ENCODE measurements around the gene TSPAN18. TPM values are rescaled to one million over a fixed set of nuclear protein-coding genes. Genes with fewer than 3 reads are reported as not detected.
A peak's percentile ranks its signal among the peaks of the same experiment; 100 is the strongest.

TSPAN18 gene
- total RNA-seq, 4 donors from 2014 or later, result 2.6 to 28.9 (median 4.9) TPM

DNA sequence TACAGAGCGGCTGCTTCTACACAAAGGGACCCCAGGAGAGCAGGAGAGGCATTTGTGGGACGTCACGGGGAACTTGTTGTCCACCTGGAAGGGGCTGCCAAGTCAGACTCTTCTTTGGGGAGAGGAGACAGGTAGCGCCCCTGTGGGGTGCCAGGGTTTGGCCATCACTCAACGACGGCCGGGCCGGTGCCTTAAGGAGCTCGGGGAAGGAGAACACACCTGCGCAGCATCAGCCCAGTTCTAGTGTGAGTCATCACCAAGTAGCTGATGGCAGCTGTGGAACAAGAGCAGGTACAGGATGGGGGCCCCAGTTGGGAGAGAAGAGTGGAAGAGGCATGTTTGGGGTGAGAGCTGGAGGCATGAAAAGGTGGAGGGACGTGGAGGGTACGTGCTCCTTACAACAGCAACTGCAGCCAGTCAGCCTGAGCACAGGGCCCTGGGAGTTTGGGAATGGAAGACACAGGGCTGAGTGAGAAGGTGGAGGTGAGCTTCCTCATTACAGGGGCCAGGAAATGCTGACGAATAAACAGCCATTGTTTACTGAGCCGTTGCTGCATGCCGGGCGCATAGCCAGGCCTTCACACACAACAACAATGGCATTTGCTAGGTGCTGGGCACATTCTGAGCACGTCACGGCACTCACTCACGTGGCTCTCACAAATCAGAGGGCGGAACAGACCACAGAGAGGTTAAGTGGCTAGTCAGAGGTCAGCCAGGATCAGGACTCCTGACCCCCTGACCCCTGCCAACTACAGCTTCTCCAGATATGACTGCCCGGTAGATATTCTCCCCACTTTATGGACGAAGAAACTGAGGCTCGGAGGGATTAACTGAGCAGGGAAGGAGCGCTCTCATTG, 253.0 kb downstream of the TSPAN18 start:
- peaks cover 5 to 50% (median 43%) of the 10 kb centered on the region in 4 donors for H3K4me1 ChIP-seq
- 60% methylated on average over 2 to 24 of the region's 24 CpGs for WGBS, 2 donors (ENCODE audit: low coverage in 1 of 2)

DNA sequence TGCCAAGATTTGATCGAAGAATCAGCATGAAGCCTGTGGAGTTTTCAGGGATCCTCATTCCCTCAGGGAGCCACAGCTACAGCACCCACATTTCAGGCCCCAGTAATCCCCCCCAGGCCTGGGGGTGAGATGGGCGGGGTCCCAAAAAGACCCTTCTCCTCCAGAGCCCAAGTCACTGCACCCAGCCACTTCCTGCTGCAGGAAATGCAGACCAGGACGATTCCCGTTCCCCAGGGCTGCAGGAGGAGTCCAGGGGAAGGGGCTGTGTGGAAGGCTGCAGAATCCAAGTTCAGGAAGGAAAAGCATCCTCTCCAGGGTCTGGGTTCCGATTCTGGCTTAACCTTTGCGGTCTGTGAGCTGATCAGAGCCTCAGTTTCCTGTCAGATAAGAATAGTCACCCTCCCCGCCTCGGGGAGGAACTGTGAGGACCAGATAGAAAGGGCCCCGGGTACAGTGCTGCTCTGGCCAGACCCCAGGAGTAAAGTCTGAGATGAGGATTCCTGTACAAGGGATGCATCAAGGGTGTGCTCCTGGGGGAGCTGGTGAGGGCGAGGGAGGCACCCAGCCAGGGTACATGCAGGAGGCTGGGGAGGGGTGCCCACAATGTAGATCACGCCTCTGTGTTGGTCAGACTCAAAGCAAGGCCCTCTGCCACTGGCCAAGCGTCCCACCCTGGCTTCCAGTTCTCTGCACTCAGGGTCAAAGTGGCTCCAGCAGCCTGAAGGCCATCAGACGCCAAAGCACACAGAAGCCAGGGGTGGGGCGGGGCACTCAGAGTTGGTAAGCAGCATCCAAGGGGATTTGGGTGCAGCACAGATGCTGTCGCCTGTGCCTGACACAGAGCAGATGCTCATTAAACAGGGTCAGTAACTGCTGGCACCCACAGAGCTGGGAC, 254.0 kb downstream of the TSPAN18 start:
- Histone ChIP-seq H3K27ac (peak overlapping the region; percentile 86 to 92 (median 88)), H3K4me3 (no peak overlapping the region), H3K36me3 (no peaks in the 10 kb centered on the region), H3K9me3 (no peaks in the 10 kb centered on the region), H3K27me3 (no peaks in the 10 kb centered on the region), H3K4me1 (peaks cover 5 to 50% (median 43%) of the 10 kb centered on the region in 4 donors)
- peak; percentile 40 for DNase-seq
- 60 to 61% methylated on average over 1 to 15 of the region's 15 CpGs for WGBS, 2 donors (ENCODE audit: low coverage in 1 of 2)
- intact Hi-C loops (cut with DNase I; ENCODE audit: low total_unique reads) (no loop called here), in situ Hi-C loops (cut with MboI; ENCODE audit: low pct_ligation_motif_present in 1 of 4, low pct_unique_long_range_greater_than_20kb in 1 of 4, low sequenced_read_pairs in 3 of 4) (no loop called here)
- no peak for TF ChIP-seq POLR2AphosphoS5 (IDR thresholded peaks at IDR 0.05)

More for the DNA sequence above, 253.0 kb downstream of the TSPAN18 start:
- peak; percentile 85 for DNase-seq
- Histone ChIP-seq H3K4me3 (peak overlapping the region in 2 of 4 donors; percentile 21 to 23), H3K9me3 (no peaks in the 10 kb centered on the region), H3K36me3 (no peaks in the 10 kb centered on the region), H3K27me3 (no peaks in the 10 kb centered on the region), H3K27ac (peak overlapping the region; percentile 86 to 92 (median 88))
- intact Hi-C loops (cut with DNase I; ENCODE audit: low total_unique reads), result no loop called here
- in situ Hi-C loops (cut with MboI; ENCODE audit: low pct_ligation_motif_present in 1 of 4, low pct_unique_long_range_greater_than_20kb in 1 of 4, low sequenced_read_pairs in 3 of 4), result no loop called here
- TF ChIP-seq POLR2A (IDR thresholded peaks at IDR 0.05) (peak; percentile 44), POLR2AphosphoS5 (IDR thresholded peaks at IDR 0.05) (peak; percentile 27 to 45 (median 44)), EP300 (IDR thresholded peaks at IDR 0.05; ENCODE audit: low read depth) (no peak)
- TF ChIP-seq, protein P1, sequence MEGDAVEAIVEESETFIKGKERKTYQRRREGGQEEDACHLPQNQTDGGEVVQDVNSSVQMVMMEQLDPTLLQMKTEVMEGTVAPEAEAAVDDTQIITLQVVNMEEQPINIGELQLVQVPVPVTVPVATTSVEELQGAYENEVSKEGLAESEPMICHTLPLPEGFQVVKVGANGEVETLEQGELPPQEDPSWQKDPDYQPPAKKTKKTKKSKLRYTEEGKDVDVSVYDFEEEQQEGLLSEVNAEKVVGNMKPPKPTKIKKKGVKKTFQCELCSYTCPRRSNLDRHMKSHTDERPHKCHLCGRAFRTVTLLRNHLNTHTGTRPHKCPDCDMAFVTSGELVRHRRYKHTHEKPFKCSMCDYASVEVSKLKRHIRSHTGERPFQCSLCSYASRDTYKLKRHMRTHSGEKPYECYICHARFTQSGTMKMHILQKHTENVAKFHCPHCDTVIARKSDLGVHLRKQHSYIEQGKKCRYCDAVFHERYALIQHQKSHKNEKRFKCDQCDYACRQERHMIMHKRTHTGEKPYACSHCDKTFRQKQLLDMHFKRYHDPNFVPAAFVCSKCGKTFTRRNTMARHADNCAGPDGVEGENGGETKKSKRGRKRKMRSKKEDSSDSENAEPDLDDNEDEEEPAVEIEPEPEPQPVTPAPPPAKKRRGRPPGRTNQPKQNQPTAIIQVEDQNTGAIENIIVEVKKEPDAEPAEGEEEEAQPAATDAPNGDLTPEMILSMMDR (IDR thresholded peaks at IDR 0.05), result no peak

Other genes with a start within 250 kb of the TSPAN18 start
- 10 to 100 TPM in 3 of 4 donors, 1 to 10 TPM in 1; 7.9 to 23.1 (median 14.0) TPM for gene CD82, start 161.3 kb upstream of the TSPAN18 start, total RNA-seq
- 10 to 100 TPM; 41.5 to 90.0 (median 56.4) TPM for gene TP53I11, start 223.9 kb downstream of the TSPAN18 start, total RNA-seq

All from transverse colon (tissue), 4 donors.